GM18951 (cell line): ENCODE results near the gene ENDOD1.

Experiments
- POLR2A ChIP-seq: IDR thresholded peaks from 4 replicates; pipeline ENCODE4 v1.6.1; 2011; ENCODE audit warnings: mild to moderate bottlenecking; ENCODE audit not compliant: insufficient read length, insufficient read depth; ENCODE audit errors: extremely low read depth
- in situ Hi-C: fragments of 300-500 bp; cut with MboI; formaldehyde crosslinking; loops from one replicate; pipeline ENCODE4 v1.12.0; 2022; ENCODE audit warnings: low sequenced_read_pairs, mixed read lengths, inconsistent platforms; ENCODE audit not compliant: unreplicated experiment

Gene ENDOD1

GRCh38 chr11:95085117-95085816 lies 4.4 kb upstream of the ENDOD1 start:
- in situ Hi-C loops, result no loop called here

GRCh38 chr11:95086151-95086550 lies 3.5 kb upstream of the ENDOD1 start:
- in situ Hi-C loops, result no loop called here

More at GRCh38 chr11:95085117-95085816, 4.4 kb upstream of the ENDOD1 start:
- no peak for TF ChIP-seq POLR2A

GRCh38 chr11:95086836-95087570 lies 2.6 kb upstream of the ENDOD1 start:
- in situ Hi-C loops, result no loop called here
- no peak for TF ChIP-seq POLR2A

More at GRCh38 chr11:95086151-95086550, 3.5 kb upstream of the ENDOD1 start:
- TF ChIP-seq POLR2A, result no peak

- no peak for TF ChIP-seq POLR2A
- in situ Hi-C loops, result no loop called here
Measured at GRCh38 chr11:95088946-95089619, 563 bp upstream of the ENDOD1 start.

- in situ Hi-C loops, result no loop called here
- TF ChIP-seq POLR2A, result no peak
Measured at GRCh38 chr11:95091663-95092180, 2.1 kb downstream of the ENDOD1 start.

- TF ChIP-seq POLR2A, result no peak
- in situ Hi-C loops, result no loop called here
Measured at GRCh38 chr11:95092549-95093324, 3.1 kb downstream of the ENDOD1 start.

- in situ Hi-C loops, result no loop called here
- TF ChIP-seq POLR2A, result no peak
Measured at GRCh38 chr11:95093548-95093947, 3.9 kb downstream of the ENDOD1 start.

GRCh38 chr11:95095858-95096587 lies 6.4 kb downstream of the ENDOD1 start:
- in situ Hi-C loops, result no loop called here
- no peak for TF ChIP-seq POLR2A

GRCh38 chr11:95097209-95097608 lies 7.6 kb downstream of the ENDOD1 start:
- TF ChIP-seq POLR2A, result no peak
- in situ Hi-C loops, result no loop called here

- in situ Hi-C loops, result no loop called here
- TF ChIP-seq POLR2A, result no peak
Measured at GRCh38 chr11:95098826-95099225, 9.2 kb downstream of the ENDOD1 start.

GRCh38 chr11:95100191-95100648 lies 10.6 kb downstream of the ENDOD1 start:
- TF ChIP-seq POLR2A, result no peak
- in situ Hi-C loops, result no loop called here
